Thyroid gland (tissue), 4 donors: ENCODE results near the gene PHKA1.

Experiments
- CTCF ChIP-seq, 6 experiments: fragments of 200-600 bp in 3 of 6; fragments of 450-650 bp in 3 of 6; sonication (generic) in 3 of 6; IDR thresholded peaks; one replicate each; pipeline ENCODE4 v1.5.1; 2016 to 2019; ENCODE audit warnings: antibody characterized with exemption in 6 of 6, mild to moderate bottlenecking in 2 of 6, inconsistent platforms in 1 of 6, moderate library complexity in 1 of 6
- POLR2A ChIP-seq, 2 donors: fragments of 450-650 bp; IDR thresholded peaks; one replicate each; pipeline ENCODE4 v1.6.1; 2017; ENCODE audit warnings: antibody characterized with exemption in 2 of 2, mild to moderate bottlenecking in 2 of 2, moderate library complexity in 1 of 2

GRCh38 chrX:72609313-72609712 lies 104.8 kb downstream of the PHKA1 start:
- no peak for TF ChIP-seq POLR2A (IDR thresholded peaks at IDR 0.05)
- TF ChIP-seq CTCF (IDR thresholded peaks at IDR 0.05) = no peak
